ENCODE measurements around the gene BACH1.

Gene BACH1

GRCh38 chr21:29340228-29340627, 41.5 kb downstream of the BACH1 start:
- H3K79me2 ChIP-seq (ENCODE audit: low read length): peaks cover 73% of the 10 kb centered on the region
- no peaks in the 10 kb centered on the region for H3F3A ChIP-seq (ENCODE audit: insufficient read depth, low read length)
- TF ChIP-seq EZH2 (optimal IDR thresholded peaks at IDR 0.05; ENCODE audit: low read depth, low read length): no peak
- no peak for TF ChIP-seq CTCF (IDR thresholded peaks at IDR 0.05; ENCODE audit: low read length)
- H3K27ac ChIP-seq (ENCODE audit: low read length): no peak overlapping the region
- H3K9me3 ChIP-seq (replicated peaks; ENCODE audit: insufficient read depth, low read length): no peaks in the 10 kb centered on the region
- DNase-seq: no peak
- H3K4me1 ChIP-seq (ENCODE audit: low read length): 0 out of 2 replicates have a peak, but pooled peaks cover 1% of the 10 kb centered on the region
- H2AFZ ChIP-seq (ENCODE audit: low read length): no peak overlapping the region
- H3K9ac ChIP-seq (ENCODE audit: low read length): no peak overlapping the region
- H3K9me2 ChIP-seq (replicated peaks; ENCODE audit: insufficient read depth, low read length): no peaks in the 10 kb centered on the region
- H3K4me3 ChIP-seq (ENCODE audit: low read length): no peak overlapping the region
- no peaks in the 10 kb centered on the region for H4K20me1 ChIP-seq (ENCODE audit: insufficient read depth, low read length)
- no peak overlapping the region for H3K4me2 ChIP-seq (ENCODE audit: low read depth, low read length)
- no peaks in the 10 kb centered on the region; the same call in 1 of the 2 replicates for H3K36me3 ChIP-seq (replicated peaks; ENCODE audit: insufficient read depth, low read length)
- no peaks in the 10 kb centered on the region for H3K27me3 ChIP-seq (replicated peaks; ENCODE audit: insufficient read depth, low read length)

DNA sequence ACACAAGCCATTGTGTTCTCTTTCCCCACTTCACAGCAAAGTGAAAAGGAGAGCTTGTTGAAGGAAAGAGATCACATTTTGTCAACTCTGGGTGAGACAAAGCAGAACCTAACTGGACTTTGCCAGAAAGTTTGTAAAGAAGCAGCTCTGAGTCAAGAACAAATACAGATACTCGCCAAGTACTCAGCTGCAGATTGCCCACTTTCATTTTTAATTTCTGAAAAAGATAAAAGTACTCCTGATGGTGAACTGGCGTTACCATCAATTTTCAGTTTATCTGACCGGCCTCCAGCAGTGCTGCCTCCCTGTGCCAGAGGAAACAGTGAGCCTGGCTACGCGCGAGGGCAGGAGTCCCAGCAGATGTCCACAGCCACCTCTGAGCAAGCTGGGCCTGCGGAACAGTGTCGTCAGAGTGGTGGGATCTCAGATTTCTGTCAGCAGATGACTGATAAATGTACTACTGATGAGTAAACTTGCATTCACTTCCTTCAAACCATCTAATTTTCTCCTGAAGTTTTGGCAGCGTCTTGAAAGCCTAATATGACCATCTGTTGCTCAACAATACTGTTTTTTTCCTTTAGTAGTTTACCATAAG, 43.7 kb downstream of the BACH1 start:
- no peak overlapping the region for H3K9ac ChIP-seq (ENCODE audit: low read length)
- H3K4me3 ChIP-seq (ENCODE audit: low read length): no peak overlapping the region
- peaks cover 53% of the 10 kb centered on the region for H3K79me2 ChIP-seq (ENCODE audit: low read length)
- H3K27ac ChIP-seq (ENCODE audit: low read length): no peak overlapping the region
- no peaks in the 10 kb centered on the region for H3K9me3 ChIP-seq (replicated peaks; ENCODE audit: insufficient read depth, low read length)
- no peaks in the 10 kb centered on the region; the same call in 1 of the 2 replicates for H3K36me3 ChIP-seq (replicated peaks; ENCODE audit: insufficient read depth, low read length)
- no peak for DNase-seq
- H3K4me2 ChIP-seq (ENCODE audit: low read depth, low read length): no peak overlapping the region
- H2AFZ ChIP-seq (ENCODE audit: low read length): no peak overlapping the region
- no peak for TF ChIP-seq CTCF (IDR thresholded peaks at IDR 0.05; ENCODE audit: low read length)
- TF ChIP-seq EZH2 (optimal IDR thresholded peaks at IDR 0.05; ENCODE audit: low read depth, low read length): no peak
- no peak for TF ChIP-seq EZH2phosphoT487 (IDR thresholded peaks at IDR 0.05; ENCODE audit: low read length)
- peaks cover 16% of the 10 kb centered on the region for H3K4me1 ChIP-seq (ENCODE audit: low read length)
- H3F3A ChIP-seq (ENCODE audit: insufficient read depth, low read length): peaks cover 5% of the 10 kb centered on the region; the same call in 1 of the 2 replicates
- H3K27me3 ChIP-seq (replicated peaks; ENCODE audit: insufficient read depth, low read length): no peaks in the 10 kb centered on the region
- no peaks in the 10 kb centered on the region for H4K20me1 ChIP-seq (ENCODE audit: insufficient read depth, low read length)
- H3K9me2 ChIP-seq (replicated peaks; ENCODE audit: insufficient read depth, low read length): no peaks in the 10 kb centered on the region

DNA sequence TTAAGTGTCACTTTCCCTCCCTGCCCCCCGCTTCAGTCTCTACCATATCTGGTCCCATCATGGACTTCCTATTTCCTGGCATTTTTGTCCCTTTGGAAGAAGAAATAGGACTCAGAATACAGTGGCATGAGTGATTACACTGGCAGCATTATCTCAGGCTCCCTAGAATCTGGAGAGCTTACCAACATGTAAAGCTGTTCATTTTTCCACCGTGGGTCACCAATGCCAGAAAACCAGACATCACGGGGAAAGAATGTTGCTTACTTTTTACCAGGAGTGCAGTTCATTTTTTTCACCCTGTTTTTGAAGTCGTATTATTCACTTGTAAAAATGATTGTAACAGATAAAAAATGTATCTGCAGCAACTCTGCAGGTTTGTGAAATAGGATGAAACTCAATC, 44.8 kb downstream of the BACH1 start:
- H3K4me3 ChIP-seq (ENCODE audit: low read length): no peak overlapping the region
- peaks cover 51% of the 10 kb centered on the region for H3K79me2 ChIP-seq (ENCODE audit: low read length)
- H3F3A ChIP-seq (ENCODE audit: insufficient read depth, low read length): peaks cover 8% of the 10 kb centered on the region; the same call in 1 of the 2 replicates
- DNase-seq: no peak
- H3K9ac ChIP-seq (ENCODE audit: low read length): no peak overlapping the region
- H3K36me3 ChIP-seq (replicated peaks; ENCODE audit: insufficient read depth, low read length): no peaks in the 10 kb centered on the region; the same call in 1 of the 2 replicates
- H3K9me2 ChIP-seq (replicated peaks; ENCODE audit: insufficient read depth, low read length): no peaks in the 10 kb centered on the region
- TF ChIP-seq EZH2phosphoT487 (IDR thresholded peaks at IDR 0.05; ENCODE audit: low read length) (no peak), EZH2 (optimal IDR thresholded peaks at IDR 0.05; ENCODE audit: low read depth, low read length) (no peak), CTCF (IDR thresholded peaks at IDR 0.05; ENCODE audit: low read length) (no peak)
- peaks cover 22% of the 10 kb centered on the region for H3K4me1 ChIP-seq (ENCODE audit: low read length)
- no peak overlapping the region for H3K4me2 ChIP-seq (ENCODE audit: low read depth, low read length)
- H3K27me3 ChIP-seq (replicated peaks; ENCODE audit: insufficient read depth, low read length): no peaks in the 10 kb centered on the region
- no peak overlapping the region for H2AFZ ChIP-seq (ENCODE audit: low read length)
- no peaks in the 10 kb centered on the region for H4K20me1 ChIP-seq (ENCODE audit: insufficient read depth, low read length)
- H3K9me3 ChIP-seq (replicated peaks; ENCODE audit: insufficient read depth, low read length): no peaks in the 10 kb centered on the region
- no peak overlapping the region for H3K27ac ChIP-seq (ENCODE audit: low read length)
